Lower leg skin (tissue), 3 donors: ENCODE data around the gene TACR1.

ENCODE experiments used
- CTCF ChIP-seq, 3 donors: fragments of 450-650 bp; IDR thresholded peaks; one replicate each; pipeline ENCODE4 v1.5.1; 2016; ENCODE audit warnings: antibody characterized with exemption in 3 of 3, mild to moderate bottlenecking in 3 of 3, moderate library complexity in 2 of 3
- POLR2A ChIP-seq, 2 donors: fragments of 450-650 bp; IDR thresholded peaks; one replicate each; pipeline ENCODE4 v1.6.1; 2016 to 2017; ENCODE audit warnings: antibody characterized with exemption in 2 of 2, mild to moderate bottlenecking in 1 of 2, moderate library complexity in 1 of 2

- TF ChIP-seq CTCF (IDR thresholded peaks at IDR 0.05) (no peak), POLR2A (IDR thresholded peaks at IDR 0.05) (no peak)
These were observed 34.6 kb upstream of the TACR1 start for GRCh38 chr2:75233965-75234364.
